ENCODE measurements around the gene FAM72B. TPM values are rescaled to one million over a fixed set of nuclear protein-coding genes. Genes with fewer than 3 reads are reported as not detected.
"Not testable (repeated sequence)": the region's sequence is repeated elsewhere in the genome, so short reads cannot be mapped to it uniquely, and the experiment has no call there.

Gene FAM72B
- total and polyA plus RNA-seq, 5 experiments from 2014 or later: not detected

- H3K27me3 Mint-ChIP-seq, H3K9me3 Mint-ChIP-seq, H3K36me3 Mint-ChIP-seq, H3K4me1 Mint-ChIP-seq, DNase-seq: not testable (repeated sequence)
- peak overlapping the region; percentile 83 to 99 (median 96) for H3K4me3 Mint-ChIP-seq
- H3K27ac Mint-ChIP-seq: peak overlapping the region in 4 of 10 donors; percentile 75 to 96 (median 89)
- POLR2A ChIA-PET: interaction anchor here (1.6 kb wide), 1 partner anchor 334 kb away, joined by 4 read pairs; no protein-coding TSS in a partner anchor
- ATAC-seq: peak in 1 of 2 donors; percentile 1
Measured at GRCh38 chr1:121185140-121185708, 1.1 kb upstream of the FAM72B start.

DNA sequence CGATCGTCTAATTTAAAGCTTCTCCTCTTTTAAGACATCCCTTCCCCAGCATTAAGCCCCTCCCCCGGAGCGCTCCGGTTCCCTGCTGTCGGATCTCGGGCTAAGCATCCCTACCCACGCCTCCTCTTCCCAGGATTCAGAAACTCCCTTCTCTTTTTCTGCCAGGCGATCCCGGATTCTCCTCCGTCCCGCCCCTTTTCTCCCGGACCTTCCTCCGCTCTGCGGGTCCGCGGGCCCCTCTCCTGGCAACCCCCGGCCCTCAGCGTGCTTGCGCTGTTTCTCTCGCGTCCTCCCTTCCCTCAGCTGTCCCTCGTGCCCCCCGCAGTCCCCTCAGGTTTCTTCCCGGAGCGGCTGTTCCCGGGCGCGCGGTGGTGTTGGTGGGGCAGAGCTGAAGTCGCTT, 273 bp downstream of the FAM72B start:
- DNase-seq: peak in 2 of 10 donors; percentile 3 to 27
- POLR2A ChIA-PET: interaction anchor here (1.0 to 1.6 kb wide), 2 partner anchors 335 to 1008 kb away, joined by 3 to 4 read pairs; partner anchors contain the start of gene SEC22B
- ATAC-seq, H3K27me3 Mint-ChIP-seq, H3K9me3 Mint-ChIP-seq, H3K36me3 Mint-ChIP-seq, H3K4me1 Mint-ChIP-seq, H3K27ac Mint-ChIP-seq: not testable (repeated sequence)
- H3K4me3 Mint-ChIP-seq: peak overlapping the region in 1 of 10 donors; percentile 49

DNA sequence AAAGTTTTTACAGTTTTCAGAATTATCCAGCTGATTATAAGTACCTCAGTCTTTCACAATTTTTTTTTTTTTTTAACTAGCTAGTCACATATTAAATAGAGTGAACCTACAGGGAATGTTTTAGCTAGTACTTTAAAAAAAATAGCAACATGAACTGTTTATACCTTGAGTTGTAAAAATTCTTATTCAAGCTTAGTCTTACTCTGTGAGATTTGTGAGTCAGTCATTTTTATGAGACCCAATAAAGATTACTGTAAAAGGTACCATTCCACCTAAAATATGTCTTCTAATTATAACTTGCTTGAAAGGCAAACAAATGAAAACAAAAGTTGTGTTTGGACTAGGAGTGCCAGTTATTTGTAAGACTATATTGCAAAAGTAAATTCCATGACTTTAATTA, 5.9 kb downstream of the FAM72B start:
- H3K4me3 Mint-ChIP-seq, POLR2A ChIA-PET, DNase-seq, H3K4me1 Mint-ChIP-seq, ATAC-seq, H3K36me3 Mint-ChIP-seq, H3K27me3 Mint-ChIP-seq, H3K9me3 Mint-ChIP-seq, H3K27ac Mint-ChIP-seq: not testable (repeated sequence)

DNA sequence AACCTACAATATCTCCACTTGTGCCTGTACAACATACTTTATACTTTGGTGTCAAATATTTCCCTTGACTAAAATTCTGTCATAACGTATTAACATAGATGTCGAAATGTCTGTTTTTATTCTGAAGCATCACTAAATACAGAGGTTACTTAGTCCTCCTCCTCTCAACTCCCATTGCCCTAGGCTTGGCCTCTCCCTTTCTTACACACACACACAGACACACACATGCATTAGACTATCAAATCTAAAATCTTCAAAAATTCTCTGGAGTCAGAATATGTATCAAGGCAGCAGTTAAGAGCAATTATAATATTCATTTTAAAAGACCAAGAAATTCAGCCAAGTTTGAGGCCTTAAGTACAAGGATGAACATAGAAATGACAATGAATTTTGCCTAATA, 7.5 kb downstream of the FAM72B start:
- H3K36me3 Mint-ChIP-seq, POLR2A ChIA-PET, DNase-seq, H3K4me1 Mint-ChIP-seq, H3K27ac Mint-ChIP-seq, ATAC-seq, H3K4me3 Mint-ChIP-seq, H3K9me3 Mint-ChIP-seq, H3K27me3 Mint-ChIP-seq: not testable (repeated sequence)

- DNase-seq, H3K4me3 Mint-ChIP-seq, H3K36me3 Mint-ChIP-seq, H3K27ac Mint-ChIP-seq, ATAC-seq, H3K27me3 Mint-ChIP-seq, H3K4me1 Mint-ChIP-seq, POLR2A ChIA-PET, H3K9me3 Mint-ChIP-seq: not testable (repeated sequence)
Measured at GRCh38 chr1:121168152-121168668, 15.9 kb downstream of the FAM72B start.

- DNase-seq, H3K4me1 Mint-ChIP-seq, POLR2A ChIA-PET, H3K4me3 Mint-ChIP-seq, H3K36me3 Mint-ChIP-seq, H3K9me3 Mint-ChIP-seq, H3K27ac Mint-ChIP-seq, ATAC-seq, H3K27me3 Mint-ChIP-seq: not testable (repeated sequence)
Measured at GRCh38 chr1:121167225-121167738, 16.9 kb downstream of the FAM72B start.

DNA sequence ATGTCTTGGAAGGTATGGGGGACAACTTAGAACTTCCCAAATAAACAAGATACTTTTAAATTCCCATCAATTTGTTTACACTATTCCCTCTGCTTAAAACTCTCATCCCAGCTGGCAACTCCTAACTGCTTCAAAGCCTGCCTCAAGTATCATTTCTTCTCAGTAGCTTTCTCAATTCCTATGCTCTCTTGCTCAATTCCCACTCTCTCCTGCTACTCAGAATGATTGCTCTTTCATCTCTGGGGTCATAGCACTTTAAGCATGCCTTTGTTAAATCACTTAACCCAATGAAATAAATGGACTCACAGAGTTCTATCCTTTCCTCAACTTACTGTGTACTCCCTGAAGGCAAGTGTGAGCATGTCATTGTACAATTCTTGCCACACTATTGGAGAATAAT, 18.8 kb downstream of the FAM72B start:
- H3K36me3 Mint-ChIP-seq, H3K9me3 Mint-ChIP-seq, H3K4me3 Mint-ChIP-seq, ATAC-seq, H3K4me1 Mint-ChIP-seq, DNase-seq, POLR2A ChIA-PET, H3K27me3 Mint-ChIP-seq, H3K27ac Mint-ChIP-seq: not testable (repeated sequence)

GRCh38 chr1:121163850-121164757, 20.0 kb downstream of the FAM72B start:
- H3K27me3 Mint-ChIP-seq, H3K4me3 Mint-ChIP-seq, DNase-seq, H3K4me1 Mint-ChIP-seq, ATAC-seq, POLR2A ChIA-PET, H3K9me3 Mint-ChIP-seq, H3K36me3 Mint-ChIP-seq, H3K27ac Mint-ChIP-seq: not testable (repeated sequence)

GRCh38 chr1:121161199-121161901, 22.8 kb downstream of the FAM72B start:
- H3K4me1 Mint-ChIP-seq, H3K4me3 Mint-ChIP-seq, DNase-seq, POLR2A ChIA-PET, H3K27me3 Mint-ChIP-seq, H3K9me3 Mint-ChIP-seq, ATAC-seq, H3K36me3 Mint-ChIP-seq, H3K27ac Mint-ChIP-seq: not testable (repeated sequence)

GRCh38 chr1:121160118-121160517, 24.0 kb downstream of the FAM72B start:
- ATAC-seq, DNase-seq, H3K4me1 Mint-ChIP-seq, H3K27me3 Mint-ChIP-seq, H3K9me3 Mint-ChIP-seq, H3K4me3 Mint-ChIP-seq, H3K36me3 Mint-ChIP-seq, H3K27ac Mint-ChIP-seq, POLR2A ChIA-PET: not testable (repeated sequence)

GRCh38 chr1:121157609-121158008, 26.5 kb downstream of the FAM72B start:
- H3K36me3 Mint-ChIP-seq, H3K4me1 Mint-ChIP-seq, POLR2A ChIA-PET, H3K27ac Mint-ChIP-seq, H3K27me3 Mint-ChIP-seq, ATAC-seq, H3K4me3 Mint-ChIP-seq, H3K9me3 Mint-ChIP-seq, DNase-seq: not testable (repeated sequence)

GRCh38 chr1:121156958-121157603, 27.1 kb downstream of the FAM72B start:
- H3K4me3 Mint-ChIP-seq, H3K36me3 Mint-ChIP-seq, ATAC-seq, H3K27ac Mint-ChIP-seq, H3K9me3 Mint-ChIP-seq, POLR2A ChIA-PET, DNase-seq, H3K27me3 Mint-ChIP-seq, H3K4me1 Mint-ChIP-seq: not testable (repeated sequence)
